Fibroblast of lung (primary cell): ENCODE measurements around the gene HBG1. TPM values are rescaled to one million over a fixed set of nuclear protein-coding genes. Genes with fewer than 3 reads are reported as not detected.
"Not testable (repeated sequence)": the region's sequence is repeated elsewhere in the genome, so short reads cannot be mapped to it uniquely, and the experiment has no call there.

Experiments used
- DNase-seq, 2 donors: peaks; one replicate each; pipeline versions ENCODE4 v3.0.0 to v3.0.0-alpha.2; 2010; ENCODE audit warnings: low read depth in 2 of 2
- H2AFZ ChIP-seq: 2 replicates; pipeline ENCODE4 v1.5.1; 2012; ENCODE audit warnings: low read length, control low read depth, inconsistent platforms
- H3K27ac ChIP-seq: 2 replicates; pipeline ENCODE4 v1.5.1; 2011; ENCODE audit warnings: low read length, control low read depth; ENCODE audit not compliant: insufficient read depth
- H3K27me3 ChIP-seq: 2 replicates; pipeline ENCODE4 v1.5.1; 2011; ENCODE audit warnings: mild to moderate bottlenecking, low read length; ENCODE audit not compliant: control insufficient read depth, insufficient read depth
- H3K36me3 ChIP-seq: 2 replicates; pipeline ENCODE4 v1.5.1; 2011; ENCODE audit warnings: low read length; ENCODE audit not compliant: control insufficient read depth, insufficient read depth
- H3K4me1 ChIP-seq: 2 replicates; pipeline ENCODE4 v1.5.1; 2011; ENCODE audit warnings: low read length; ENCODE audit not compliant: control insufficient read depth, insufficient read depth; ENCODE audit errors: extremely low read depth
- H3K4me2 ChIP-seq: 2 replicates; pipeline ENCODE4 v1.5.1; 2011; ENCODE audit warnings: low read length, control low read depth; ENCODE audit not compliant: insufficient read depth; ENCODE audit errors: extremely low read depth
- H3K4me3 ChIP-seq, 4 experiments: fragments of 200-600 bp in 1 of 4; sonication (generic) in 1 of 4; replicated peaks in 1 of 4; 2 replicates each; pipeline ENCODE4 v1.5.1; 2011 to 2016; ENCODE audit warnings: low read length in 4 of 4, low read depth in 3 of 4, mild to moderate bottlenecking in 3 of 4, control low read depth in 2 of 4, inconsistent platforms in 1 of 4, mixed read lengths in 1 of 4; ENCODE audit not compliant: insufficient read depth in 1 of 4; ENCODE audit errors: control extremely low read depth in 1 of 4
- H3K79me2 ChIP-seq: 2 replicates; pipeline ENCODE4 v1.5.1; 2012; ENCODE audit warnings: mild to moderate bottlenecking, low read length, inconsistent platforms; ENCODE audit not compliant: control insufficient read depth, insufficient read depth
- H3K9ac ChIP-seq: 2 replicates; pipeline ENCODE4 v1.5.1; 2011; ENCODE audit warnings: mild to moderate bottlenecking, low read length, control low read depth; ENCODE audit not compliant: insufficient read depth
- H3K9me3 ChIP-seq: 2 replicates; pipeline ENCODE4 v1.5.1; 2012; ENCODE audit warnings: low read depth, low read length; ENCODE audit not compliant: control insufficient read depth, insufficient read depth
- H4K20me1 ChIP-seq: 2 replicates; pipeline ENCODE4 v1.5.1; 2011; ENCODE audit warnings: low read length; ENCODE audit not compliant: control insufficient read depth, insufficient read depth; ENCODE audit errors: extremely low read depth
- CTCF ChIP-seq, 2 donors: IDR thresholded peaks in 1 of 2; conservative IDR thresholded peaks in 1 of 2; 1 replicate in 1 of 2; 2 replicates in 1 of 2; pipeline ENCODE4 v1.5.1; 2011 to 2012; ENCODE audit warnings: low read length in 2 of 2, control low read depth in 1 of 2, inconsistent platforms in 1 of 2, low read depth in 1 of 2, mild to moderate bottlenecking in 1 of 2
- EZH2 ChIP-seq: IDR thresholded peaks from 2 replicates; pipeline ENCODE4 v1.5.1; 2012; ENCODE audit warnings: low read length, control low read depth, mild to moderate bottlenecking; ENCODE audit errors: missing control alignments
- polyA plus RNA-seq, 2 donors: library from polyadenylated mRNA; depleted of rRNA in 1 of 2; stranded (reverse) in 1 of 2; unstranded in 1 of 2; fragments of >200 nt; gene quantifications; 2 replicates each; pipeline ENCODE4 v1.2.1, GENCODE V29; 2011 to 2012; ENCODE audit warnings: missing spikeins in 1 of 2
- total RNA-seq: library from RNA; depleted of rRNA; stranded (reverse); fragments of >200 nt; gene quantifications from 2 replicates; pipeline ENCODE4 v1.2.1, GENCODE V29; 2014

The HBG1 gene
- total and polyA plus RNA-seq, 2 donors (not counting 1 experiment from before 2014, with no cell fraction given), result 0.41 TPM; not detected in 1

- not testable (repeated sequence) for H3K4me2 ChIP-seq, H3K79me2 ChIP-seq, H3K9me3 ChIP-seq, H3K4me1 ChIP-seq, H3K36me3 ChIP-seq, H2AFZ ChIP-seq, DNase-seq, H3K4me3 ChIP-seq, H4K20me1 ChIP-seq, H3K27ac ChIP-seq, H3K9ac ChIP-seq, H3K27me3 ChIP-seq
Measured at GRCh38 chr11:5254023-5254422, 4.4 kb upstream of the HBG1 start.

GRCh38 chr11:5253440-5253839 lies 3.8 kb upstream of the HBG1 start:
- not testable (repeated sequence) for H3K27ac ChIP-seq, H3K9ac ChIP-seq, H3K27me3 ChIP-seq, H3K36me3 ChIP-seq, H4K20me1 ChIP-seq, H3K4me2 ChIP-seq, H2AFZ ChIP-seq, H3K9me3 ChIP-seq, H3K4me1 ChIP-seq, DNase-seq, H3K79me2 ChIP-seq, H3K4me3 ChIP-seq

- Histone ChIP-seq H3K27me3 (no peaks in the 10 kb centered on the region), H4K20me1 (no peaks in the 10 kb centered on the region), H3K36me3 (no peaks in the 10 kb centered on the region), H3K9me3 (no peaks in the 10 kb centered on the region), H3K4me1 (no peaks in the 10 kb centered on the region), H3K27ac (no peak overlapping the region), H3K4me2 (no peak overlapping the region), H3K4me3 (no peak overlapping the region), H3K9ac (no peak overlapping the region), H2AFZ (no peak overlapping the region), H3K79me2 (no peaks in the 10 kb centered on the region)
- no peak for TF ChIP-seq CTCF (conservative IDR thresholded peaks at IDR 0.05 in 1 of 2, IDR thresholded peaks at IDR 0.05 in 1 of 2; ENCODE audit: low read depth in 1 of 2, low read length in 2 of 2)
- TF ChIP-seq EZH2, result no peak
- DNase-seq, result no peak
Measured at GRCh38 chr11:5252919-5253265, 3.2 kb upstream of the HBG1 start.

- H3K4me2 ChIP-seq, result no peak overlapping the region
- no peaks in the 10 kb centered on the region for H3K4me1 ChIP-seq
- no peak for TF ChIP-seq EZH2
- no peak for TF ChIP-seq CTCF (conservative IDR thresholded peaks at IDR 0.05 in 1 of 2, IDR thresholded peaks at IDR 0.05 in 1 of 2; ENCODE audit: low read depth in 1 of 2, low read length in 2 of 2)
- H3K9me3 ChIP-seq, result no peaks in the 10 kb centered on the region
- no peak overlapping the region for H3K27ac ChIP-seq
- no peak overlapping the region for H2AFZ ChIP-seq
- H3K9ac ChIP-seq, result no peak overlapping the region
- H3K4me3 ChIP-seq, result no peak overlapping the region
- DNase-seq, result no peak
- no peaks in the 10 kb centered on the region for H3K27me3 ChIP-seq
- no peaks in the 10 kb centered on the region for H3K36me3 ChIP-seq
- no peaks in the 10 kb centered on the region for H3K79me2 ChIP-seq
- no peaks in the 10 kb centered on the region for H4K20me1 ChIP-seq
Measured at GRCh38 chr11:5252192-5252918, 2.7 kb upstream of the HBG1 start.
